Measurements from ENCODE around the gene ALCAM.

ALCAM gene

GRCh38 chr3:105362021-105362665 is 4.6 kb upstream of the ALCAM start:
- TF ChIP-seq, protein P1, sequence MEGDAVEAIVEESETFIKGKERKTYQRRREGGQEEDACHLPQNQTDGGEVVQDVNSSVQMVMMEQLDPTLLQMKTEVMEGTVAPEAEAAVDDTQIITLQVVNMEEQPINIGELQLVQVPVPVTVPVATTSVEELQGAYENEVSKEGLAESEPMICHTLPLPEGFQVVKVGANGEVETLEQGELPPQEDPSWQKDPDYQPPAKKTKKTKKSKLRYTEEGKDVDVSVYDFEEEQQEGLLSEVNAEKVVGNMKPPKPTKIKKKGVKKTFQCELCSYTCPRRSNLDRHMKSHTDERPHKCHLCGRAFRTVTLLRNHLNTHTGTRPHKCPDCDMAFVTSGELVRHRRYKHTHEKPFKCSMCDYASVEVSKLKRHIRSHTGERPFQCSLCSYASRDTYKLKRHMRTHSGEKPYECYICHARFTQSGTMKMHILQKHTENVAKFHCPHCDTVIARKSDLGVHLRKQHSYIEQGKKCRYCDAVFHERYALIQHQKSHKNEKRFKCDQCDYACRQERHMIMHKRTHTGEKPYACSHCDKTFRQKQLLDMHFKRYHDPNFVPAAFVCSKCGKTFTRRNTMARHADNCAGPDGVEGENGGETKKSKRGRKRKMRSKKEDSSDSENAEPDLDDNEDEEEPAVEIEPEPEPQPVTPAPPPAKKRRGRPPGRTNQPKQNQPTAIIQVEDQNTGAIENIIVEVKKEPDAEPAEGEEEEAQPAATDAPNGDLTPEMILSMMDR (conservative IDR thresholded peaks at IDR 0.05; ENCODE audit: low read depth, low read length): no peak
- H3K4me3 ChIP-seq (ENCODE audit: low read depth, low read length): no peak overlapping the region
- peak; percentile 86 for DNase-seq (ENCODE audit: low read depth)

- DNase-seq (ENCODE audit: low read depth): peak; percentile 83
- TF ChIP-seq, protein P1 (conservative IDR thresholded peaks at IDR 0.05; ENCODE audit: low read depth, low read length): no peak
Measured at GRCh38 chr3:105364128-105364527, 2.6 kb upstream of the ALCAM start.

DNA sequence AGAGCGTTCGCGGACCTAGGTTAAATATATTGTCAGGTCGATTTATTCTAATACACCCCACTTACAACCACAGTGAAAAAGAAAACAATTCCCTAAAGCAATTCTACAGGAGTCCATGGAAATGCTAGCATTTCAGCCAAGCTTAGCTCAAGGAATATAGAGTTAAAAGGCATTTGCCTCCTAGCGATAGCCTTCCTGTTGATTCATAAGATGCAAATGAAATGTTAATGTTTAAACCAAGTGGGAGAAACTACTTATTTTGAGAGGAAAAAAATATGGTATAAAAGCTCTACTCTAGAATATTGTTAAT is 1.7 kb upstream of the ALCAM start:
- TF ChIP-seq, protein P1 (conservative IDR thresholded peaks at IDR 0.05; ENCODE audit: low read depth, low read length): no peak
- peak; percentile 50 for DNase-seq (ENCODE audit: low read depth)
- H3K4me3 ChIP-seq (ENCODE audit: low read depth, low read length): peak overlapping the region; percentile 93

More at GRCh38 chr3:105364128-105364527, 2.6 kb upstream of the ALCAM start:
- H3K4me3 ChIP-seq (ENCODE audit: low read depth, low read length): no peak overlapping the region

GRCh38 chr3:105365391-105366325 is 1.1 kb upstream of the ALCAM start:
- DNase-seq (ENCODE audit: low read depth): peak; percentile 77
- H3K4me3 ChIP-seq (ENCODE audit: low read depth, low read length): peak overlapping the region; percentile 93
- TF ChIP-seq, protein P1 (conservative IDR thresholded peaks at IDR 0.05; ENCODE audit: low read depth, low read length): peak; percentile 32

DNA sequence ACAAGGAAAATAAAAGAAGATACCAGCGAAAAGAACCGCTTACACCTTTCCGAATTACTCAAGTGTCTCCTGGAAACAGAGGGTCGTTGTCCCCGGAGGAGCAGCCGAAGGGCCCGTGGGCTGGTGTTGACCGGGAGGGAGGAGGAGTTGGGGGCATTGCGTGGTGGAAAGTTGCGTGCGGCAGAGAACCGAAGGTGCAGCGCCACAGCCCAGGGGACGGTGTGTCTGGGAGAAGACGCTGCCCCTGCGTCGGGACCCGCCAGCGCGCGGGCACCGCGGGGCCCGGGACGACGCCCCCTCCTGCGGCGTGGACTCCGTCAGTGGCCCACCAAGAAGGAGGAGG is 325 bp downstream of the ALCAM start:
- DNase-seq (ENCODE audit: low read depth): no peak
- H3K4me3 ChIP-seq (ENCODE audit: low read depth, low read length): peak overlapping the region; percentile 93

GRCh38 chr3:105367406-105368213 is 901 bp downstream of the ALCAM start:
- peak; percentile 75 for DNase-seq (ENCODE audit: low read depth)
- H3K4me3 ChIP-seq (ENCODE audit: low read depth, low read length): peak overlapping the region; percentile 93
- TF ChIP-seq, protein P1 (conservative IDR thresholded peaks at IDR 0.05; ENCODE audit: low read depth, low read length): no peak

More for the DNA sequence above, 325 bp downstream of the ALCAM start:
- TF ChIP-seq, protein P1 (conservative IDR thresholded peaks at IDR 0.05; ENCODE audit: low read depth, low read length): no peak
